Naive thymus-derived CD4-positive, alpha-beta T cell (primary cell): ENCODE results near the gene PRKD1. TPM values are rescaled to one million over a fixed set of nuclear protein-coding genes. Genes with fewer than 3 reads are reported as not detected.

Experiments used
- ATAC-seq: fragments of 150-1000 bp; cut with Tn5 transposase; 2 replicates; pipeline ENCODE4 v1.10.0; 2021; ENCODE audit warnings: mild to moderate bottlenecking, moderate library complexity
- CTCF ChIA-PET: fragments of 350-600 bp; sonication (Branson Sonifier 250); formaldehyde crosslinking; loops from one replicate; lab custom pipeline; 2021; ENCODE audit warnings: antibody characterized with exemption; lab: Charles Lee
- POLR2A ChIA-PET: fragments of 350-600 bp; sonication (Branson Sonifier 250); formaldehyde crosslinking; loops from one replicate; lab custom pipeline; 2021; ENCODE audit warnings: antibody characterized with exemption, inconsistent platforms; lab: Charles Lee
- DNase-seq, 9 donors: peaks; one replicate each; pipeline versions ENCODE4 v3.0.0 to v3.0.0-alpha.2; 2020 to 2022; ENCODE audit warnings: mixed read lengths in 1 of 9
- H3K27ac ChIP-seq: one replicate; pipeline ENCODE4 v1.7.0; 2013; ENCODE audit warnings: mild to moderate bottlenecking, low read depth, low read length, moderate library complexity
- H3K27me3 ChIP-seq, 2 donors: one replicate each; pipeline ENCODE4 v1.7.0; 2013; ENCODE audit warnings: low read length in 2 of 2, mild to moderate bottlenecking in 2 of 2, moderate library complexity in 2 of 2; ENCODE audit not compliant: control insufficient read depth in 2 of 2, insufficient read depth in 2 of 2
- H3K36me3 ChIP-seq, 3 experiments: 1 replicate in 2 of 3; 2 replicates in 1 of 3; pipeline ENCODE4 v1.7.0; 2013; ENCODE audit warnings: low read length in 3 of 3, mild to moderate bottlenecking in 3 of 3, moderate library complexity in 1 of 3; ENCODE audit not compliant: insufficient read depth in 3 of 3, control insufficient read depth in 2 of 3
- H3K4me1 ChIP-seq, 2 donors: one replicate each; pipeline ENCODE4 v1.7.0; 2013; ENCODE audit warnings: low read length in 2 of 2, mild to moderate bottlenecking in 2 of 2, moderate library complexity in 1 of 2; ENCODE audit not compliant: control insufficient read depth in 2 of 2, insufficient read depth in 2 of 2
- H3K4me3 ChIP-seq: 2 replicates; pipeline ENCODE4 v1.7.0; 2013; ENCODE audit warnings: mild to moderate bottlenecking, low read length
- H3K9me3 ChIP-seq, 3 experiments: 1 replicate in 2 of 3; 2 replicates in 1 of 3; pipeline ENCODE4 v1.7.0; 2013; ENCODE audit warnings: low read length in 3 of 3; ENCODE audit not compliant: control insufficient read depth in 2 of 3
- H3K27ac Mint-ChIP-seq, 9 donors: one replicate each; pipeline ENCODE4 v1.8.0; 2020 to 2022; ENCODE audit warnings: mixed read lengths in 9 of 9, mild to moderate bottlenecking in 8 of 9, moderate library complexity in 5 of 9, inconsistent platforms in 2 of 9
- H3K27me3 Mint-ChIP-seq, 5 donors: one replicate each; pipeline ENCODE4 v1.8.0; 2021 to 2022; ENCODE audit warnings: mixed read lengths in 5 of 5, mild to moderate bottlenecking in 1 of 5
- H3K36me3 Mint-ChIP-seq, 5 donors: one replicate each; pipeline ENCODE4 v1.8.0; 2020 to 2022; ENCODE audit warnings: mixed read lengths in 5 of 5, mild to moderate bottlenecking in 3 of 5, inconsistent platforms in 1 of 5
- H3K4me1 Mint-ChIP-seq, 7 donors: one replicate each; pipeline ENCODE4 v1.8.0; 2020 to 2022; ENCODE audit warnings: mixed read lengths in 7 of 7, mild to moderate bottlenecking in 3 of 7, inconsistent platforms in 1 of 7
- H3K4me3 Mint-ChIP-seq, 10 donors: one replicate each; pipeline ENCODE4 v1.8.0; 2020 to 2022; ENCODE audit warnings: mild to moderate bottlenecking in 10 of 10, mixed read lengths in 10 of 10, moderate library complexity in 6 of 10, inconsistent platforms in 2 of 10
- H3K9me3 Mint-ChIP-seq, 11 donors: one replicate each; pipeline ENCODE4 v1.8.0; 2020 to 2022; ENCODE audit warnings: mixed read lengths in 11 of 11, mild to moderate bottlenecking in 4 of 11, inconsistent platforms in 1 of 11, moderate library complexity in 1 of 11
- intact Hi-C, 2 donors: fragments of 100-400 bp; cut with micrococcal nuclease; formaldehyde crosslinking; loops; one replicate each; pipeline ENCODE4 v1.15.1; 2023
- polyA plus RNA-seq, 2 donors: library from polyadenylated mRNA; unstranded; fragments of 300-500 nt; fragmentation: Illumina TruSeq; gene quantifications; one replicate each; pipeline ENCODE4 v1.2.3, GENCODE V29; 2021
- total RNA-seq, 6 experiments: library from RNA in 5 of 6; stranded (reverse) in 5 of 6; gene quantifications; 1 replicate in 5 of 6; 2 replicates in 1 of 6; pipeline ENCODE4 v1.2.3 and lab custom pipeline; 2021 to 2026

The PRKD1 gene
- total and polyA plus RNA-seq, 7 experiments from 2014 or later, result not detected

GRCh38 chr14:29630566-29631160 is 297.0 kb downstream of the PRKD1 start:
- H3K36me3 Mint-ChIP-seq, result peaks cover 0 to 4% (median 0%) of the 10 kb centered on the region in 5 donors
- no peaks in the 10 kb centered on the region for H3K4me1 ChIP-seq
- no peaks in the 10 kb centered on the region for H3K27me3 ChIP-seq
- ATAC-seq (no peak), DNase-seq (no peak)
- no peak overlapping the region for H3K27ac ChIP-seq
- ChIA-PET CTCF (no interaction called here), POLR2A (no interaction called here)
- H3K36me3 ChIP-seq, result no peaks in the 10 kb centered on the region
- intact Hi-C loops, result no loop called here
- H3K4me1 Mint-ChIP-seq, result no peaks in the 10 kb centered on the region
- no peak overlapping the region for H3K4me3 ChIP-seq
- no peaks in the 10 kb centered on the region for H3K27me3 Mint-ChIP-seq
- no peak overlapping the region for H3K4me3 Mint-ChIP-seq
- H3K27ac Mint-ChIP-seq, result no peak overlapping the region
- H3K9me3 ChIP-seq, result no peaks in the 10 kb centered on the region
- peaks cover 0 to 13% (median 5%) of the 10 kb centered on the region in 11 donors for H3K9me3 Mint-ChIP-seq

- CTCF ChIA-PET, result no interaction called here
- no peaks in the 10 kb centered on the region for H3K27me3 Mint-ChIP-seq
- POLR2A ChIA-PET, result no interaction called here
- H3K36me3 ChIP-seq, result no peaks in the 10 kb centered on the region
- DNase-seq, result no peak
- no peak overlapping the region for H3K27ac ChIP-seq
- no peak overlapping the region for H3K4me3 Mint-ChIP-seq
- H3K27ac Mint-ChIP-seq, result no peak overlapping the region
- no peaks in the 10 kb centered on the region for H3K27me3 ChIP-seq
- intact Hi-C loops, result no loop called here
- H3K36me3 Mint-ChIP-seq, result peaks cover 0 to 4% (median 0%) of the 10 kb centered on the region in 5 donors
- H3K4me3 ChIP-seq, result no peak overlapping the region
- no peak for ATAC-seq
- H3K9me3 Mint-ChIP-seq, result peaks cover 0 to 17% (median 4%) of the 10 kb centered on the region in 11 donors
- no peaks in the 10 kb centered on the region for H3K4me1 ChIP-seq
- no peaks in the 10 kb centered on the region for H3K4me1 Mint-ChIP-seq
- no peaks in the 10 kb centered on the region for H3K9me3 ChIP-seq
These were observed 297.8 kb downstream of the PRKD1 start for GRCh38 chr14:29629839-29630238.

- ATAC-seq (no peak), DNase-seq (no peak)
- peaks cover 0 to 4% (median 0%) of the 10 kb centered on the region in 5 donors for H3K36me3 Mint-ChIP-seq
- CTCF ChIA-PET, result no interaction called here
- H3K9me3 ChIP-seq, result no peaks in the 10 kb centered on the region
- H3K4me1 ChIP-seq, result no peaks in the 10 kb centered on the region
- intact Hi-C loops, result no loop called here
- no peak overlapping the region for H3K27ac Mint-ChIP-seq
- no peak overlapping the region for H3K4me3 Mint-ChIP-seq
- POLR2A ChIA-PET, result no interaction called here
- peaks cover 0 to 9% (median 4%) of the 10 kb centered on the region in 11 donors for H3K9me3 Mint-ChIP-seq
- no peak overlapping the region for H3K27ac ChIP-seq
- H3K4me3 ChIP-seq, result no peak overlapping the region
- H3K4me1 Mint-ChIP-seq, result no peaks in the 10 kb centered on the region
- no peaks in the 10 kb centered on the region for H3K27me3 Mint-ChIP-seq
- no peaks in the 10 kb centered on the region for H3K27me3 ChIP-seq
- H3K36me3 ChIP-seq, result no peaks in the 10 kb centered on the region
These were observed 300.5 kb downstream of the PRKD1 start for GRCh38 chr14:29627137-29627536.

GRCh38 chr14:29618323-29619067 is 309.2 kb downstream of the PRKD1 start:
- Mint-ChIP-seq H3K27ac (no peak overlapping the region), H3K36me3 (peaks cover 0 to 4% (median 0%) of the 10 kb centered on the region in 5 donors), H3K4me3 (no peak overlapping the region), H3K27me3 (no peaks in the 10 kb centered on the region), H3K4me1 (no peaks in the 10 kb centered on the region), H3K9me3 (peaks cover 4 to 21% (median 9%) of the 10 kb centered on the region in 11 donors)
- peaks cover 0 to 4% (median 0%) of the 10 kb centered on the region in 3 experiments for H3K9me3 ChIP-seq
- H3K4me1 ChIP-seq, result no peaks in the 10 kb centered on the region
- intact Hi-C loops, result no loop called here
- H3K27me3 ChIP-seq, result no peaks in the 10 kb centered on the region
- H3K4me3 ChIP-seq, result no peak overlapping the region
- ChIA-PET CTCF (no interaction called here), POLR2A (no interaction called here)
- H3K27ac ChIP-seq, result no peak overlapping the region
- ATAC-seq (no peak), DNase-seq (no peak)
- H3K36me3 ChIP-seq, result no peaks in the 10 kb centered on the region

- Histone ChIP-seq H3K36me3 (no peaks in the 10 kb centered on the region), H3K27ac (no peak overlapping the region), H3K4me1 (no peaks in the 10 kb centered on the region), H3K9me3 (peaks cover 0 to 4% (median 0%) of the 10 kb centered on the region in 3 experiments), H3K4me3 (no peak overlapping the region), H3K27me3 (no peaks in the 10 kb centered on the region)
- ChIA-PET POLR2A (no interaction called here), CTCF (no interaction called here)
- no peak overlapping the region for H3K27ac Mint-ChIP-seq
- H3K4me1 Mint-ChIP-seq, result no peaks in the 10 kb centered on the region
- no peaks in the 10 kb centered on the region for H3K27me3 Mint-ChIP-seq
- ATAC-seq (no peak), DNase-seq (no peak)
- no peaks in the 10 kb centered on the region for H3K36me3 Mint-ChIP-seq
- intact Hi-C loops, result no loop called here
- no peak overlapping the region for H3K4me3 Mint-ChIP-seq
- peaks cover 3 to 22% (median 9%) of the 10 kb centered on the region in 11 donors for H3K9me3 Mint-ChIP-seq
These were observed 310.7 kb downstream of the PRKD1 start for GRCh38 chr14:29616922-29617321.

- no peaks in the 10 kb centered on the region for H3K4me1 Mint-ChIP-seq
- H3K9me3 Mint-ChIP-seq, result peaks cover 0 to 21% (median 7%) of the 10 kb centered on the region in 11 donors
- H3K27me3 ChIP-seq, result no peaks in the 10 kb centered on the region
- no peak overlapping the region for H3K27ac Mint-ChIP-seq
- H3K27ac ChIP-seq, result no peak overlapping the region
- intact Hi-C loops, result no loop called here
- H3K27me3 Mint-ChIP-seq, result no peaks in the 10 kb centered on the region
- ChIA-PET POLR2A (no interaction called here), CTCF (no interaction called here)
- no peaks in the 10 kb centered on the region for H3K9me3 ChIP-seq
- H3K36me3 Mint-ChIP-seq, result no peaks in the 10 kb centered on the region
- H3K36me3 ChIP-seq, result no peaks in the 10 kb centered on the region
- no peak overlapping the region for H3K4me3 ChIP-seq
- H3K4me3 Mint-ChIP-seq, result no peak overlapping the region
- H3K4me1 ChIP-seq, result no peaks in the 10 kb centered on the region
- no peak for ATAC-seq
- no peak for DNase-seq
These were observed 318.8 kb downstream of the PRKD1 start for GRCh38 chr14:29608861-29609260.

GRCh38 chr14:29607169-29607568 is 320.5 kb downstream of the PRKD1 start:
- ChIA-PET POLR2A (no interaction called here), CTCF (interaction anchor here (0.6 kb wide), 1 partner anchor 109 kb away, joined by 4 read pairs; no protein-coding TSS in a partner anchor)
- H3K9me3 Mint-ChIP-seq, result peaks cover 0 to 21% (median 7%) of the 10 kb centered on the region in 11 donors
- Histone ChIP-seq H3K4me1 (no peaks in the 10 kb centered on the region), H3K27me3 (no peaks in the 10 kb centered on the region), H3K36me3 (no peaks in the 10 kb centered on the region), H3K4me3 (no peak overlapping the region), H3K27ac (no peak overlapping the region), H3K9me3 (no peaks in the 10 kb centered on the region)
- H3K27ac Mint-ChIP-seq, result no peak overlapping the region
- ATAC-seq, result no peak
- H3K36me3 Mint-ChIP-seq, result no peaks in the 10 kb centered on the region
- no peaks in the 10 kb centered on the region for H3K27me3 Mint-ChIP-seq
- H3K4me1 Mint-ChIP-seq, result no peaks in the 10 kb centered on the region
- intact Hi-C loops, result no loop called here
- no peak overlapping the region for H3K4me3 Mint-ChIP-seq
- no peak for DNase-seq
